Prostate gland (tissue), 2 donors: ENCODE measurements around the gene ERVMER34-1.

Experiments used
- POLR2A ChIP-seq: fragments of 450-650 bp; IDR thresholded peaks from one replicate; pipeline ENCODE4 v1.6.1; 2016; ENCODE audit warnings: antibody characterized with exemption, mild to moderate bottlenecking
- TF ChIP-seq, protein P1 (sequence below), 4 experiments: fragments of 200-600 bp in 2 of 4; fragments of 450-650 bp in 2 of 4; sonication (generic) in 2 of 4; IDR thresholded peaks; 1 replicate in 3 of 4; 2 replicates in 1 of 4; pipeline ENCODE4 v1.5.1; 2016 to 2019; ENCODE audit warnings: antibody characterized with exemption in 4 of 4, mild to moderate bottlenecking in 2 of 4, moderate library complexity in 2 of 4

DNA sequence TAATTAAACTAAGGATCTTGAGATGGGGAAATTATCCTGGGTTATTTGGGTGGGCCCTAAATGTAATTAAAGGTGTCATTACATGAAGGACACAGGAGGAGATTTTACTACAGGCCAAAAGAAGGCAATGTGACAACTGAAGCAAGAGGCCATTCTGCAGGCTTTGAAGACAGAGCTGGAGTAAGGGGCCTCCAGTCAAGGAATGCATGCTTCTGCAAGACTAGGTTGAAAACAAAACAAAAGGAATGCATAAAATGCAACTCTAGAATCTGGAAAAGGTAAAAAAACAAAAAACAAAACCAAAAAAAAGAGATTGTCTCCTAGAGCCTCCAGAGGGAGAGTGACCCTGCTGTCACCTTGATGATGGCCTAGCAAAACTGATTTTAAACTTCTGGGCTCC is 21.6 kb downstream of the ERVMER34-1 start:
- TF ChIP-seq, protein P1, sequence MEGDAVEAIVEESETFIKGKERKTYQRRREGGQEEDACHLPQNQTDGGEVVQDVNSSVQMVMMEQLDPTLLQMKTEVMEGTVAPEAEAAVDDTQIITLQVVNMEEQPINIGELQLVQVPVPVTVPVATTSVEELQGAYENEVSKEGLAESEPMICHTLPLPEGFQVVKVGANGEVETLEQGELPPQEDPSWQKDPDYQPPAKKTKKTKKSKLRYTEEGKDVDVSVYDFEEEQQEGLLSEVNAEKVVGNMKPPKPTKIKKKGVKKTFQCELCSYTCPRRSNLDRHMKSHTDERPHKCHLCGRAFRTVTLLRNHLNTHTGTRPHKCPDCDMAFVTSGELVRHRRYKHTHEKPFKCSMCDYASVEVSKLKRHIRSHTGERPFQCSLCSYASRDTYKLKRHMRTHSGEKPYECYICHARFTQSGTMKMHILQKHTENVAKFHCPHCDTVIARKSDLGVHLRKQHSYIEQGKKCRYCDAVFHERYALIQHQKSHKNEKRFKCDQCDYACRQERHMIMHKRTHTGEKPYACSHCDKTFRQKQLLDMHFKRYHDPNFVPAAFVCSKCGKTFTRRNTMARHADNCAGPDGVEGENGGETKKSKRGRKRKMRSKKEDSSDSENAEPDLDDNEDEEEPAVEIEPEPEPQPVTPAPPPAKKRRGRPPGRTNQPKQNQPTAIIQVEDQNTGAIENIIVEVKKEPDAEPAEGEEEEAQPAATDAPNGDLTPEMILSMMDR (IDR thresholded peaks at IDR 0.05), result no peak
- no peak for TF ChIP-seq POLR2A
